LNCaP clone FGC (cell line): ENCODE data around the gene SULT1E1.
"Not testable (repeated sequence)": the region's sequence is repeated elsewhere in the genome, so short reads cannot be mapped to it uniquely, and the experiment has no call there.

Experiments
- DNase-seq: peaks from one replicate; pipeline ENCODE4 v3.0.0-alpha.2; 2011; ENCODE audit warnings: low read depth
- H3K4me3 ChIP-seq: 2 replicates; pipeline ENCODE4 v1.5.1; 2011; ENCODE audit warnings: mild to moderate bottlenecking, low read depth, low read length, control low read depth
- CTCF ChIP-seq: IDR thresholded peaks from 2 replicates; pipeline ENCODE4 v1.5.1; 2012; ENCODE audit warnings: mild to moderate bottlenecking; ENCODE audit not compliant: control insufficient read depth, insufficient read depth; ENCODE audit errors: extremely low read depth

SULT1E1 gene

GRCh38 chr4:69829678-69830077 is 30.3 kb downstream of the SULT1E1 start:
- H3K4me3 ChIP-seq: no peak overlapping the region
- no peak for DNase-seq
- TF ChIP-seq CTCF: no peak

GRCh38 chr4:69828828-69829227 is 31.1 kb downstream of the SULT1E1 start:
- no peak for DNase-seq
- TF ChIP-seq CTCF: no peak
- no peak overlapping the region for H3K4me3 ChIP-seq

DNA sequence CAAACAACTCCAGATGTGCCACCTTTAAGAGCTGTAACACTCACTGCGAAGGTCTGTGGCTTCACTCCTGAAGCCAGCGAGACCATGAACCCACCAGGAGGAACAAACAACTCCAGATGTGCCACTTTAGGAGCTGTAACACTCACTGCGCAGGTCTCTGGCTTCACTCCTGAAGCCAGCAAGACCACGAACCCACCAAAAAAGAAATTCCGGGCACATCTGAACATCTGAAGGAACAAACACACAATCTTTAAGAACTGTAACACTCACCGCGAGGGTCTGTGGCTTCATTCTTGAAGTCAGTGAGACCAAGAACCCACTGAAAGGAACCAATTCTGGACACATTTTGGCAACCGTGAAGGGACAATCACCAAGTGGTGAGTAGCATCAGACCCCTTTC is 34.9 kb downstream of the SULT1E1 start:
- H3K4me3 ChIP-seq, DNase-seq: not testable (repeated sequence)

GRCh38 chr4:69823481-69824186 is 36.3 kb downstream of the SULT1E1 start:
- H3K4me3 ChIP-seq: no peak overlapping the region
- peak; percentile 93 for DNase-seq
- TF ChIP-seq CTCF: peak; percentile 95

- no peak for TF ChIP-seq CTCF
- DNase-seq: no peak
- no peak overlapping the region for H3K4me3 ChIP-seq
Observed at GRCh38 chr4:69823048-69823447, 36.9 kb downstream of the SULT1E1 start.

DNA sequence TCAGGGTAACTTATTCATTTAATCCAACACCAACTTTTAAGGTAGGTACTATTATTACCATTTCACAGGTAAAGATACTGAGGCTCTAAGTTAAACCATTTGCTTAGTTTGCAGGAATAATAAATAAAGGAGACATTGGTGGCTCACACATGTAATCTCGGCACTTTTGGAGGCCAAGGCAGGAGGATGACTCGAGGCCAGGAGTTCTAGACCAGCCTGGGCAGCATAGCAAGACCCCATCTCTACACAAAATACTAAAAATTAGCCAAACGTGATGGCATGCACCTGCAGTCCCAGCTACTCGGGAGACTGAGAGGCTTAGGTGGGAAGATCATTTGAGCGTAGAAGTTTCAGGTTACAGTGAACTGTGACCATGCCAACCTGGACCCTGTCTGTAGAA is 37.7 kb downstream of the SULT1E1 start:
- TF ChIP-seq CTCF: no peak
- no peak for DNase-seq
- H3K4me3 ChIP-seq: no peak overlapping the region

- DNase-seq: peak; percentile 56
- H3K4me3 ChIP-seq: no peak overlapping the region
- 0 out of 2 replicates have a peak, but pooled peaks have one; percentile 6 for TF ChIP-seq CTCF
Observed at GRCh38 chr4:69818060-69818639, 41.8 kb downstream of the SULT1E1 start.
